Mammary epithelial cell (primary cell): ENCODE results near the gene DGLUCY.

Source experiments
- EZH2 ChIP-seq: IDR thresholded peaks from 2 replicates; pipeline ENCODE4 v1.6.1; 2012; ENCODE audit warnings: low read length, inconsistent platforms, borderline replicate concordance
- TF ChIP-seq, protein P1 (sequence below), 2 donors: IDR thresholded peaks in 1 of 2; conservative IDR thresholded peaks in 1 of 2; 2 replicates each; pipeline ENCODE4 v1.5.1; 2011 to 2012; ENCODE audit warnings: inconsistent platforms in 2 of 2, low read length in 2 of 2, mild to moderate bottlenecking in 2 of 2, control low read depth in 1 of 2, low read depth in 1 of 2; ENCODE audit not compliant: insufficient read depth in 1 of 2; ENCODE audit errors: extremely low read depth in 1 of 2

DNA sequence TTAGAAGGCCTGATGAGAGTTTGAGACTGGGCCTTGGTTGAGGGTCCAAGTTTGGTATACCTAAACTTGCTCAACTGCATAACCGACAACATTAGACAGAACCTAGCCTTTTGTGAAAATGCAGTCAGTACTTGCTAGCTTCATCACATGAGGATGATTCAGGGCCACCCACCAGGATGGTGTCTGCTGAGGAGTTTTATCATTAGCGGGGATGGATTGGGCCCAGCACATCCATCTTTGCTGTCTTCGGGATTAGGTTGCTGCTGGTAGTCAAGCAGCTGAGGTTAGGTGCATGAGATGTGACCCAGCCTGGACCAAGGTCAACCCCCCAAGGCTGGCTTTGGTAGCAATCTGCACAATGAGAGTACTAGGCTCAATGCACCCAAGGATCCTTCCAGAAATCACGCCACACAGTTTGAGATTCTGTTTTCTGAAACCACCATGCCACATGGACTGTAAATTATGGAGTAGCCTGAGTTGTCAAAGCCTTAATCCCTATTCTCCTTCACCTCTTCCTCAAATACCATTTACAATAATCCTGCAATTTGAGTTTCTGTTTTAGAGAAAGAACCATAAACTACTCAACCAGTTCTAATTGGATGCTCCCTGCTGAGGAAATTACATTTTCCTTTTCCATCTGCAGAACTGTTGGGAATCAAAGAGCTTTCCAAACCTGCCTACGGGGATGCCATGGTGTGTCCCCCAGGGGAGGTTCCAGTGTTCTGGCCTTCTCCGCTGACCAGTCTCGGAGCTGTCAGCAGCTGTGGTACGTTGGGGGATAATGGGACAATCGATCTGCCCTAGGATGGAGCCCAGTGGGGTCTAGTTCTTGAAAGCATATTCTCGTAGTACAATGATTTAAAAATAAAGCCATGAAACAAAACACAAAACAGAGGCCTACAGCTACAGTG lies 61.7 kb downstream of the DGLUCY start:
- TF ChIP-seq, protein P1, sequence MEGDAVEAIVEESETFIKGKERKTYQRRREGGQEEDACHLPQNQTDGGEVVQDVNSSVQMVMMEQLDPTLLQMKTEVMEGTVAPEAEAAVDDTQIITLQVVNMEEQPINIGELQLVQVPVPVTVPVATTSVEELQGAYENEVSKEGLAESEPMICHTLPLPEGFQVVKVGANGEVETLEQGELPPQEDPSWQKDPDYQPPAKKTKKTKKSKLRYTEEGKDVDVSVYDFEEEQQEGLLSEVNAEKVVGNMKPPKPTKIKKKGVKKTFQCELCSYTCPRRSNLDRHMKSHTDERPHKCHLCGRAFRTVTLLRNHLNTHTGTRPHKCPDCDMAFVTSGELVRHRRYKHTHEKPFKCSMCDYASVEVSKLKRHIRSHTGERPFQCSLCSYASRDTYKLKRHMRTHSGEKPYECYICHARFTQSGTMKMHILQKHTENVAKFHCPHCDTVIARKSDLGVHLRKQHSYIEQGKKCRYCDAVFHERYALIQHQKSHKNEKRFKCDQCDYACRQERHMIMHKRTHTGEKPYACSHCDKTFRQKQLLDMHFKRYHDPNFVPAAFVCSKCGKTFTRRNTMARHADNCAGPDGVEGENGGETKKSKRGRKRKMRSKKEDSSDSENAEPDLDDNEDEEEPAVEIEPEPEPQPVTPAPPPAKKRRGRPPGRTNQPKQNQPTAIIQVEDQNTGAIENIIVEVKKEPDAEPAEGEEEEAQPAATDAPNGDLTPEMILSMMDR (conservative IDR thresholded peaks at IDR 0.05 in 1 of 2, IDR thresholded peaks at IDR 0.05 in 1 of 2; ENCODE audit: extremely low read depth in 1 of 2, insufficient read depth in 1 of 2, low read depth in 1 of 2, low read length in 2 of 2): no peak
- TF ChIP-seq EZH2: no peak
